Measurements from ENCODE around the gene MAP6.

MAP6 gene

GRCh38 chr11:75543806-75544205, 125.0 kb downstream of the MAP6 start:
- no peak for DNase-seq

GRCh38 chr11:75542088-75542438, 126.8 kb downstream of the MAP6 start:
- no peak for DNase-seq

- no peak for DNase-seq
These were observed 127.4 kb downstream of the MAP6 start for GRCh38 chr11:75541193-75542087.

GRCh38 chr11:75539459-75540334, 129.1 kb downstream of the MAP6 start:
- no peak for DNase-seq

GRCh38 chr11:75538150-75538942, 130.5 kb downstream of the MAP6 start:
- no peak for DNase-seq

- DNase-seq: no peak
These were observed 131.1 kb downstream of the MAP6 start for GRCh38 chr11:75537740-75538139.
